Trophoblast cell (in vitro differentiated cells and primary cell): ENCODE measurements around the gene KRTAP29-1.
A peak's percentile ranks its signal among the peaks of the same experiment; 100 is the strongest.

ENCODE experiments used
- DNase-seq, 2 donors: peaks; one replicate each; pipeline ENCODE4 v3.0.0-alpha.2; 2016
- H2AFZ ChIP-seq: 2 replicates; pipeline ENCODE4 v1.6.1; 2013; ENCODE audit warnings: low read length, moderate library complexity, mild to moderate bottlenecking; ENCODE audit not compliant: insufficient read depth, poor library complexity
- H2AK5ac ChIP-seq: 2 replicates; pipeline ENCODE4 v1.6.1; 2013; ENCODE audit warnings: mild to moderate bottlenecking, low read length
- H2BK120ac ChIP-seq: 2 replicates; pipeline ENCODE4 v1.6.1; 2013; ENCODE audit warnings: low read length, mild to moderate bottlenecking, moderate library complexity; ENCODE audit not compliant: insufficient read depth, poor library complexity
- H2BK12ac ChIP-seq: 2 replicates; pipeline ENCODE4 v1.6.1; 2013; ENCODE audit warnings: mild to moderate bottlenecking, low read length, moderate library complexity
- H2BK5ac ChIP-seq: 2 replicates; pipeline ENCODE4 v1.6.1; 2013; ENCODE audit warnings: low read length, low read depth, moderate library complexity, mild to moderate bottlenecking; ENCODE audit not compliant: poor library complexity
- H3K14ac ChIP-seq: 2 replicates; pipeline ENCODE4 v1.6.1; 2013; ENCODE audit warnings: mild to moderate bottlenecking, low read length
- H3K18ac ChIP-seq: 2 replicates; pipeline ENCODE4 v1.6.1; 2013; ENCODE audit warnings: mild to moderate bottlenecking, low read length
- H3K23ac ChIP-seq: 2 replicates; pipeline ENCODE4 v1.6.1; 2013; ENCODE audit warnings: low read length
- H3K27ac ChIP-seq: 2 replicates; pipeline ENCODE4 v1.5.1; 2013; ENCODE audit warnings: low read depth, mild to moderate bottlenecking, inconsistent platforms, low read length, moderate library complexity
- H3K27me3 ChIP-seq: 2 replicates; pipeline ENCODE4 v1.6.1; 2013; ENCODE audit warnings: inconsistent platforms, mild to moderate bottlenecking, low read length, moderate library complexity; ENCODE audit not compliant: insufficient read depth
- H3K36me3 ChIP-seq, 2 experiments: 1 replicate in 1 of 2; 2 replicates in 1 of 2; pipeline ENCODE4 v1.6.1; 2013; ENCODE audit warnings: low read length in 2 of 2, mild to moderate bottlenecking in 2 of 2, moderate library complexity in 1 of 2; ENCODE audit not compliant: insufficient read depth in 2 of 2, control insufficient read depth in 1 of 2
- H3K4ac ChIP-seq: 2 replicates; pipeline ENCODE4 v1.6.1; 2013; ENCODE audit warnings: low read depth, mild to moderate bottlenecking, low read length, moderate library complexity
- H3K4me1 ChIP-seq, 2 experiments: 1 replicate in 1 of 2; 2 replicates in 1 of 2; pipeline ENCODE4 v1.6.1; 2013; ENCODE audit warnings: low read length in 2 of 2, mild to moderate bottlenecking in 2 of 2, moderate library complexity in 1 of 2; ENCODE audit not compliant: insufficient read depth in 2 of 2, control insufficient read depth in 1 of 2
- H3K4me2 ChIP-seq: 2 replicates; pipeline ENCODE4 v1.6.1; 2013; ENCODE audit warnings: inconsistent platforms, mild to moderate bottlenecking, low read length, moderate library complexity
- H3K4me3 ChIP-seq: 2 replicates; pipeline ENCODE4 v1.5.1; 2013; ENCODE audit warnings: mild to moderate bottlenecking, low read depth, low read length, inconsistent platforms
- H3K79me1 ChIP-seq: one replicate; pipeline ENCODE4 v1.6.1; 2013; ENCODE audit warnings: low read length
- H3K79me2 ChIP-seq: 2 replicates; pipeline ENCODE4 v1.6.1; 2013; ENCODE audit warnings: low read length, mild to moderate bottlenecking; ENCODE audit not compliant: control insufficient read depth, insufficient read depth, poor library complexity
- H3K9ac ChIP-seq: 2 replicates; pipeline ENCODE4 v1.6.1; 2013; ENCODE audit warnings: mild to moderate bottlenecking, low read length
- H3K9me3 ChIP-seq: 2 replicates; pipeline ENCODE4 v1.6.1; 2013; ENCODE audit warnings: low read depth, mild to moderate bottlenecking, control low read depth, inconsistent platforms, low read length; ENCODE audit not compliant: insufficient read depth
- H4K12ac ChIP-seq: 2 replicates; pipeline ENCODE4 v1.6.1; 2013; ENCODE audit warnings: low read depth, mild to moderate bottlenecking, low read length, moderate library complexity
- H4K8ac ChIP-seq: 2 replicates; pipeline ENCODE4 v1.6.1; 2013; ENCODE audit warnings: low read depth, mild to moderate bottlenecking, low read length, moderate library complexity
- H4K91ac ChIP-seq: one replicate; pipeline ENCODE4 v1.6.1; 2013; ENCODE audit warnings: low read depth, mild to moderate bottlenecking, low read length, moderate library complexity
- WGBS: extraction: QIAGEN DNeasy Blood & Tissue Kit; methylation state at CpG from one replicate; pipeline ENCODE4 v1.1.7; 2013; ENCODE audit warnings: missing lambda C conversion rate; ENCODE audit not compliant: insufficient read length, insufficient coverage; ENCODE audit errors: extremely low coverage; 5-methylcytosine and 5-hydroxymethylcytosine counted together

KRTAP29-1 gene

GRCh38 chr17:41332239-41332638, 29.6 kb upstream of the KRTAP29-1 start:
- no peak overlapping the region for H3K4me3 ChIP-seq
- no peak overlapping the region for H3K23ac ChIP-seq
- no peaks in the 10 kb centered on the region for H3K27me3 ChIP-seq
- H3K79me1 ChIP-seq, result no peaks in the 10 kb centered on the region
- H2AK5ac ChIP-seq, result no peak overlapping the region
- no peaks in the 10 kb centered on the region for H3K36me3 ChIP-seq
- H2BK12ac ChIP-seq, result no peak overlapping the region
- H4K12ac ChIP-seq, result no peak overlapping the region
- no CpG with 5 or more reads among the region's 2 CpGs for WGBS
- no peak overlapping the region for H3K14ac ChIP-seq
- no peak overlapping the region for H2BK5ac ChIP-seq
- H3K9ac ChIP-seq, result no peak overlapping the region
- H3K79me2 ChIP-seq, result no peaks in the 10 kb centered on the region
- H4K8ac ChIP-seq, result no peak overlapping the region
- no peak overlapping the region for H4K91ac ChIP-seq
- H3K18ac ChIP-seq, result no peak overlapping the region
- H3K27ac ChIP-seq, result no peak overlapping the region
- H3K4ac ChIP-seq, result no peak overlapping the region
- H2BK120ac ChIP-seq, result no peak overlapping the region
- H3K4me2 ChIP-seq, result no peak overlapping the region
- no peaks in the 10 kb centered on the region for H3K4me1 ChIP-seq
- no peak overlapping the region for H2AFZ ChIP-seq
- DNase-seq, result peak; percentile 97 to 98
- no peaks in the 10 kb centered on the region for H3K9me3 ChIP-seq

DNA sequence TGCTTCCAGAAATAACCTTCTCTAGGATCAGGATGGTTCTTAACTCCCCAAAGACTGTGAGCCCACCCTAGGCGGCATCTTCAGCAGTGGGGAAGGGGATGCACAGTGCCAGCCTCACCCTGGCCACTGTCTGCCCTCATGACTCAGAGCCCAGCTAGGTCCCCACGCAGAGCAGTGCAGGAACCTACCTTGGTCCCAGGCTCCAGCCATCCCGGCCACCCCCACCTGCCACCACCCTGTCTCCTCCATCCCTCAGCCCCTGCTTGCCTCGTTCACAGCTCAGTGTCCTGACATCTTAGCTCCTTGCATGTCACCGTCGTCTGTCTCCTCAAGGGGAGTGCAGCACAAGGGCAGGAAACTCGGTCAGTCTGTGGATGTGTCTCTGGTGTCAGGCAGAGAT, 29.0 kb upstream of the KRTAP29-1 start:
- Histone ChIP-seq H3K79me1 (no peaks in the 10 kb centered on the region), H2AFZ (no peak overlapping the region), H4K12ac (no peak overlapping the region), H4K91ac (no peak overlapping the region), H2BK120ac (no peak overlapping the region), H3K36me3 (no peaks in the 10 kb centered on the region), H3K4me1 (no peaks in the 10 kb centered on the region), H3K23ac (no peak overlapping the region), H3K27ac (no peak overlapping the region), H3K27me3 (no peaks in the 10 kb centered on the region), H3K4me2 (no peak overlapping the region), H3K18ac (no peak overlapping the region), H3K14ac (no peak overlapping the region), H3K4ac (no peak overlapping the region), H3K79me2 (no peaks in the 10 kb centered on the region), H4K8ac (no peak overlapping the region), H3K9ac (no peak overlapping the region), H2AK5ac (no peak overlapping the region), H2BK5ac (no peak overlapping the region), H3K9me3 (no peaks in the 10 kb centered on the region), H2BK12ac (no peak overlapping the region), H3K4me3 (no peak overlapping the region)
- no CpG with 5 or more reads among the region's 7 CpGs for WGBS
- no peak for DNase-seq

- no peak overlapping the region for H3K9ac ChIP-seq
- H2BK120ac ChIP-seq, result no peak overlapping the region
- H3K23ac ChIP-seq, result no peak overlapping the region
- H3K79me2 ChIP-seq, result no peaks in the 10 kb centered on the region
- no peaks in the 10 kb centered on the region for H3K4me1 ChIP-seq
- no peaks in the 10 kb centered on the region for H3K9me3 ChIP-seq
- H4K91ac ChIP-seq, result no peak overlapping the region
- DNase-seq, result peak; percentile 35 to 64
- H3K27me3 ChIP-seq, result no peaks in the 10 kb centered on the region
- H3K79me1 ChIP-seq, result no peaks in the 10 kb centered on the region
- H2AFZ ChIP-seq, result no peak overlapping the region
- H3K14ac ChIP-seq, result no peak overlapping the region
- no peak overlapping the region for H4K12ac ChIP-seq
- H2BK12ac ChIP-seq, result no peak overlapping the region
- no peak overlapping the region for H3K18ac ChIP-seq
- no peak overlapping the region for H4K8ac ChIP-seq
- no peak overlapping the region for H3K4me2 ChIP-seq
- H3K4ac ChIP-seq, result no peak overlapping the region
- no peak overlapping the region for H2BK5ac ChIP-seq
- H3K4me3 ChIP-seq, result no peak overlapping the region
- H3K27ac ChIP-seq, result no peak overlapping the region
- no peak overlapping the region for H2AK5ac ChIP-seq
- no peaks in the 10 kb centered on the region for H3K36me3 ChIP-seq
- WGBS, result no CpG with 5 or more reads among the region's 13 CpGs
These were observed 26.8 kb upstream of the KRTAP29-1 start for GRCh38 chr17:41329279-41329948.

DNA sequence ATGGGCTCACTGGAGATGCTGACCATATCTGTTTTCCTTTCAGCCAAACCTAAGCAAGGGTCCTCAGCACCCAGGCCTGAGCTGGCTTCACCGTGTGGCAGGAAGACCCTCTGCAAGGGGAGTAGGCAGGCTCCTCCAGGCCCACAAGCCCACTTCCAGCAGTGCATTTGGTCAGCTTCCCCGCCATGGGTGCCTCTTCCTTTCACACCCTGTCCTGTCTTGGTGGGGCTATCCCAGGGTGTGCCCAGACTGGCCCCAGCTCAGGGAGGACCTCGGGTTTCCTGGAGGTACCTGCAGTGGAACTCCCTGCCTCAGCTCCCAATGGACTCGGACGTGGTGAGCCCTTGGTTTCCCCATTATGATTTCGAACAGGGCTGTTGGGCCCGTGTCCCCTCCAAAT, 25.6 kb upstream of the KRTAP29-1 start:
- DNase-seq, result no peak
- no peak overlapping the region for H3K18ac ChIP-seq
- WGBS, result no CpG with 5 or more reads among the region's 7 CpGs
- H3K79me1 ChIP-seq, result peaks cover under 1% of the 10 kb centered on the region
- no peaks in the 10 kb centered on the region for H3K79me2 ChIP-seq
- no peak overlapping the region for H4K91ac ChIP-seq
- H2BK120ac ChIP-seq, result no peak overlapping the region
- no peak overlapping the region for H2AFZ ChIP-seq
- no peak overlapping the region for H4K8ac ChIP-seq
- H3K4me1 ChIP-seq, result peaks cover 1 to 3% of the 10 kb centered on the region in 2 experiments
- no peak overlapping the region for H2BK12ac ChIP-seq
- no peak overlapping the region for H4K12ac ChIP-seq
- no peaks in the 10 kb centered on the region for H3K27me3 ChIP-seq
- no peaks in the 10 kb centered on the region for H3K9me3 ChIP-seq
- H3K9ac ChIP-seq, result no peak overlapping the region
- no peak overlapping the region for H3K23ac ChIP-seq
- no peak overlapping the region for H3K14ac ChIP-seq
- no peak overlapping the region for H3K4me2 ChIP-seq
- H3K36me3 ChIP-seq, result no peaks in the 10 kb centered on the region
- no peak overlapping the region for H3K4ac ChIP-seq
- H3K4me3 ChIP-seq, result no peak overlapping the region
- no peak overlapping the region for H2AK5ac ChIP-seq
- H2BK5ac ChIP-seq, result no peak overlapping the region
- H3K27ac ChIP-seq, result no peak overlapping the region
